ENCODE data around the gene DNAH6. TPM values are rescaled to one million over a fixed set of nuclear protein-coding genes. Genes with fewer than 3 reads are reported as not detected.

The DNAH6 gene
- total RNA-seq, 1 experiment from 2014 or later, result not detected

DNA sequence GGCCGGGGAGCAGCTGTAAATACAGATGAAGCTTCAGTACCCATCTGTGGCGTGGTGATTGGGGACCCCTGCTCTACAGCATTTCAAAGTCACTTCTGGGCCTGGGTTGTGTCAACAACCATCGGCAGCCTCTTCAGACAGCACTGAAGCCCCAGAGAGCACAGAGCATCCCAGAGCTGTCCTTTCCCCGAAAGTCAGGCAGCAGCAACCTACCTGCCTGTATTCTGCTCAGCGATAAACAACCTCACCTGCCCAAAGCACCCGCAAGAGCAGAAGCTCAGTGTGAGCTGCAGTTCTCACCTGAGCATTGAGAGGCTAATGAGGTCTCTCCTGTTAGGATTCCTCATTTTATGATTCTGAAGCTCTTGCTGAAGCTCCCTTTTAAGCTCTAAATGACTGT is 345.2 kb downstream of the DNAH6 start:
- no peak overlapping the region for H3K4me3 ChIP-seq (ENCODE audit: low read length)
- DNase-seq, result no peak
- H3K9ac ChIP-seq (ENCODE audit: low read length), result no peak overlapping the region
- no peaks in the 10 kb centered on the region for H4K20me1 ChIP-seq (ENCODE audit: low read length)
- TF ChIP-seq, protein P1, sequence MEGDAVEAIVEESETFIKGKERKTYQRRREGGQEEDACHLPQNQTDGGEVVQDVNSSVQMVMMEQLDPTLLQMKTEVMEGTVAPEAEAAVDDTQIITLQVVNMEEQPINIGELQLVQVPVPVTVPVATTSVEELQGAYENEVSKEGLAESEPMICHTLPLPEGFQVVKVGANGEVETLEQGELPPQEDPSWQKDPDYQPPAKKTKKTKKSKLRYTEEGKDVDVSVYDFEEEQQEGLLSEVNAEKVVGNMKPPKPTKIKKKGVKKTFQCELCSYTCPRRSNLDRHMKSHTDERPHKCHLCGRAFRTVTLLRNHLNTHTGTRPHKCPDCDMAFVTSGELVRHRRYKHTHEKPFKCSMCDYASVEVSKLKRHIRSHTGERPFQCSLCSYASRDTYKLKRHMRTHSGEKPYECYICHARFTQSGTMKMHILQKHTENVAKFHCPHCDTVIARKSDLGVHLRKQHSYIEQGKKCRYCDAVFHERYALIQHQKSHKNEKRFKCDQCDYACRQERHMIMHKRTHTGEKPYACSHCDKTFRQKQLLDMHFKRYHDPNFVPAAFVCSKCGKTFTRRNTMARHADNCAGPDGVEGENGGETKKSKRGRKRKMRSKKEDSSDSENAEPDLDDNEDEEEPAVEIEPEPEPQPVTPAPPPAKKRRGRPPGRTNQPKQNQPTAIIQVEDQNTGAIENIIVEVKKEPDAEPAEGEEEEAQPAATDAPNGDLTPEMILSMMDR (conservative IDR thresholded peaks at IDR 0.05; ENCODE audit: low read depth, low read length), result no peak
- no peak for TF ChIP-seq EZH2phosphoT487 (IDR thresholded peaks at IDR 0.05; ENCODE audit: borderline replicate concordance, low read length)
- TF ChIP-seq EZH2 (IDR thresholded peaks at IDR 0.05; ENCODE audit: low read length, unreplicated experiment), result no peak
- no peak overlapping the region for H3K27ac ChIP-seq (ENCODE audit: low read length)
- H3K4me2 ChIP-seq (ENCODE audit: low read length), result no peak overlapping the region
- H3K27me3 ChIP-seq (ENCODE audit: low read length), result no peaks in the 10 kb centered on the region; the same call in 1 of the 2 replicates
- H3K36me3 ChIP-seq (ENCODE audit: low read depth, low read length), result no peaks in the 10 kb centered on the region
- intact Hi-C loops (cut with micrococcal nuclease), result no loop called here
- H3F3A ChIP-seq (ENCODE audit: low read length, unreplicated experiment), result no peaks in the 10 kb centered on the region
- H3K4me1 ChIP-seq (ENCODE audit: insufficient read depth, low read length), result no peaks in the 10 kb centered on the region
- no peaks in the 10 kb centered on the region for H3K9me3 ChIP-seq (ENCODE audit: low read length)
- no TSS peak for BruUV-seq (replicated peaks)
- no peaks in the 10 kb centered on the region for H3K9me2 ChIP-seq (replicated peaks; ENCODE audit: low read length)
- no peak for ATAC-seq
- POLR2A ChIA-PET (ENCODE audit: unreplicated experiment), result no interaction called here
- no peak overlapping the region for H2AFZ ChIP-seq (ENCODE audit: low read length)
- H3K79me2 ChIP-seq (ENCODE audit: low read length), result no peaks in the 10 kb centered on the region
- CTCF ChIA-PET, result no interaction called here

DNA sequence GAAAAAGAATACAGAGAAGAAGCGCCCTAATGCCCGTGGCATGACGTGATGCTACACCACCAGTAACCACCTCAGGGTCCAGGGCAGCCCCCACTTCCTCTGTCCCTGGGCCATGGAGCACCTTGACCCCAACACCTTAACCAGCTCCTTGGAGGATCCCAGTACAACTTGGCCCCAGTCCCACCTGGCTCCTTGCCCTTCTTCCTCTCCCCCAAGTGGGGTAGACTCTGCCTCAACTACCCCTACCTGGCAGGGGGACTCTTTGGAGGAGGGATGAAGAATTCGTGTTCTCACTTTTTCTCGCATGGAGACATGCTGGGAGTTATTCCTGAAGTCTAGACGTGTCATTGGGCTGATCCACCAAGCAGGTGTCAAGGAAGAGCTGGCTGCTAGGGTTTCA is 345.7 kb downstream of the DNAH6 start:
- H4K20me1 ChIP-seq (ENCODE audit: low read length), result no peaks in the 10 kb centered on the region
- H3K4me2 ChIP-seq (ENCODE audit: low read length), result no peak overlapping the region
- POLR2A ChIA-PET (ENCODE audit: unreplicated experiment), result no interaction called here
- no peaks in the 10 kb centered on the region; the same call in 1 of the 2 replicates for H3K27me3 ChIP-seq (ENCODE audit: low read length)
- no peak for ATAC-seq
- no peak overlapping the region for H3K27ac ChIP-seq (ENCODE audit: low read length)
- no peak overlapping the region for H3K4me3 ChIP-seq (ENCODE audit: low read length)
- TF ChIP-seq, protein P1 (conservative IDR thresholded peaks at IDR 0.05; ENCODE audit: low read depth, low read length), result no peak
- no peak for TF ChIP-seq EZH2 (IDR thresholded peaks at IDR 0.05; ENCODE audit: low read length, unreplicated experiment)
- TF ChIP-seq EZH2phosphoT487 (IDR thresholded peaks at IDR 0.05; ENCODE audit: borderline replicate concordance, low read length), result no peak
- no peaks in the 10 kb centered on the region for H3K4me1 ChIP-seq (ENCODE audit: insufficient read depth, low read length)
- H3F3A ChIP-seq (ENCODE audit: low read length, unreplicated experiment), result no peaks in the 10 kb centered on the region
- no peaks in the 10 kb centered on the region for H3K79me2 ChIP-seq (ENCODE audit: low read length)
- DNase-seq, result no peak
- BruUV-seq (replicated peaks), result no TSS peak
- H3K9me3 ChIP-seq (ENCODE audit: low read length), result no peaks in the 10 kb centered on the region
- CTCF ChIA-PET, result no interaction called here
- intact Hi-C loops (cut with micrococcal nuclease), result no loop called here
- no peak overlapping the region for H2AFZ ChIP-seq (ENCODE audit: low read length)
- H3K9me2 ChIP-seq (replicated peaks; ENCODE audit: low read length), result no peaks in the 10 kb centered on the region
- H3K9ac ChIP-seq (ENCODE audit: low read length), result no peak overlapping the region
- H3K36me3 ChIP-seq (ENCODE audit: low read depth, low read length), result no peaks in the 10 kb centered on the region

DNA sequence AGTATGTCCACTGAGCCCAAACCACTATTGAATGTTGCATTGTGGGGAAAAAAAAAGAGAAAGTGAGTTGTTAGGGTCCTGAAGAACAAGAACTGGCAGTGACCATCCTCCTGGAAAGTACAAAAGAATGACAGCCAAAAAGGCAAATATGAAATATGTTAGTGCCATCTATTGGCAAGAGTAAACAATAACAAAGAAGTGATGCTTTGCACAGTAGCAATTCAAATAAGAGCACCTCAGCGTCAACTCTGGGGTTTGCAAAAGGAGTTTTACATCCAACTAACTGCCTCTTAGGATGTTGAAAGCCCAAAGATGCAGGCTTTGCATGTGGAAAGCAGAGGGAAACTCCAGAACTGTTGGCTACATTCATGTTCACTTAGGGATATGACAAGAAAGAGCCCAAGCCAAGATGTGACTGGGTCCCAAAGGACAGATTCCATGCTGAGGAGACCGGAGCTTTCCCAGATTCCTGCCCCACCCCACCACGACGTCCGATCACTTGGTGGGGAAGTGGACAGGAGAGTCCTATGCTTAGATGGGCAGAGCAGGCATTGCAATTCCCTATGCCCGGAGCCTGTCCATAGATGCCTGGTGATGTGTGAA is 349.0 kb downstream of the DNAH6 start:
- DNase-seq (peak; percentile 61), ATAC-seq (peak; percentile 79)
- POLR2A ChIA-PET (ENCODE audit: unreplicated experiment), result no interaction called here
- CTCF ChIA-PET, result no interaction called here
- no TSS peak for BruUV-seq (replicated peaks)
- no peaks in the 10 kb centered on the region for H4K20me1 ChIP-seq (ENCODE audit: low read length)
- no peaks in the 10 kb centered on the region for H3K79me2 ChIP-seq (ENCODE audit: low read length)
- H3K9ac ChIP-seq (ENCODE audit: low read length), result no peak overlapping the region
- H3K36me3 ChIP-seq (ENCODE audit: low read depth, low read length), result no peaks in the 10 kb centered on the region
- H3F3A ChIP-seq (ENCODE audit: low read length, unreplicated experiment), result no peaks in the 10 kb centered on the region
- H3K27ac ChIP-seq (ENCODE audit: low read length), result no peak overlapping the region
- H3K4me2 ChIP-seq (ENCODE audit: low read length), result no peak overlapping the region
- no peak overlapping the region for H2AFZ ChIP-seq (ENCODE audit: low read length)
- no peak overlapping the region for H3K4me3 ChIP-seq (ENCODE audit: low read length)
- H3K9me2 ChIP-seq (replicated peaks; ENCODE audit: low read length), result no peaks in the 10 kb centered on the region
- TF ChIP-seq, protein P1 (conservative IDR thresholded peaks at IDR 0.05; ENCODE audit: low read depth, low read length), result peak; percentile 78
- TF ChIP-seq EZH2 (IDR thresholded peaks at IDR 0.05; ENCODE audit: low read length, unreplicated experiment), result no peak
- TF ChIP-seq EZH2phosphoT487 (IDR thresholded peaks at IDR 0.05; ENCODE audit: borderline replicate concordance, low read length), result no peak
- H3K9me3 ChIP-seq (ENCODE audit: low read length), result no peaks in the 10 kb centered on the region
- intact Hi-C loops (cut with micrococcal nuclease), result loop anchor here (2.0 kb wide), 2 partner anchors 234 to 370 kb away; no protein-coding TSS in a partner anchor
- no peaks in the 10 kb centered on the region for H3K4me1 ChIP-seq (ENCODE audit: insufficient read depth, low read length)
- no peaks in the 10 kb centered on the region; the same call in 1 of the 2 replicates for H3K27me3 ChIP-seq (ENCODE audit: low read length)
